ENCODE results near the gene YAF2.

DNA sequence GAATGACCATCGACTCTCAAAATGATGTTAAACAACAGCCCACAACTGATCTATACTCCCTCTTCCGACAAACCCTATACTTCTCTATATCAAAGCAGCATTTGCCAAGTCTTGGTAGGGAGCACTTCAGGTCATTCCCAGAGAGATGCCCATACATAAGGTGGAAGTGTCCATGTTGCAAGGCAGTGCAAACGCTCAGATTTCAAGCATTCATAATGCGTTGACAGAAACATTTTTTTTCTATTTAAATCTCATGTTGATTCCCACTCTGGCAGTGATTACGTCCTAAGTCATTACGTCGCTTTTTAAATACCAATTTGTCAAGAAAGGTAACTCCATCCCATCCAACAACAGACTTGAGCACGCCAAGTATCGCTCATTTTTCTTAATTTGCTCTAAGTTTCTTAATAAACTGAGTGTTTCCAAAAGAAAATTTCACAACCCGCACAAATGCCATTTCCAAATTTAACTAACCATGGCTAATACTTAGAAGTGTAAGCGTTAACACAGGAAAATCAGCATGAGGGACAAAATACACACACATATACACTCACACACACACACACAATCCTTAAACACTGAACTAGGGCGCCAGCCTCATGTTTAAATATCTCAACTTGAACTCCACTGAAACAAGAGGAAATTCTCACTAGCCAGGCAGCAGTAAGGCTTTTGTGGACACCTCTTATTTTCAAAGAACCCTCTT is 94.4 kb downstream of the YAF2 start:
- TF ChIP-seq, protein P1, sequence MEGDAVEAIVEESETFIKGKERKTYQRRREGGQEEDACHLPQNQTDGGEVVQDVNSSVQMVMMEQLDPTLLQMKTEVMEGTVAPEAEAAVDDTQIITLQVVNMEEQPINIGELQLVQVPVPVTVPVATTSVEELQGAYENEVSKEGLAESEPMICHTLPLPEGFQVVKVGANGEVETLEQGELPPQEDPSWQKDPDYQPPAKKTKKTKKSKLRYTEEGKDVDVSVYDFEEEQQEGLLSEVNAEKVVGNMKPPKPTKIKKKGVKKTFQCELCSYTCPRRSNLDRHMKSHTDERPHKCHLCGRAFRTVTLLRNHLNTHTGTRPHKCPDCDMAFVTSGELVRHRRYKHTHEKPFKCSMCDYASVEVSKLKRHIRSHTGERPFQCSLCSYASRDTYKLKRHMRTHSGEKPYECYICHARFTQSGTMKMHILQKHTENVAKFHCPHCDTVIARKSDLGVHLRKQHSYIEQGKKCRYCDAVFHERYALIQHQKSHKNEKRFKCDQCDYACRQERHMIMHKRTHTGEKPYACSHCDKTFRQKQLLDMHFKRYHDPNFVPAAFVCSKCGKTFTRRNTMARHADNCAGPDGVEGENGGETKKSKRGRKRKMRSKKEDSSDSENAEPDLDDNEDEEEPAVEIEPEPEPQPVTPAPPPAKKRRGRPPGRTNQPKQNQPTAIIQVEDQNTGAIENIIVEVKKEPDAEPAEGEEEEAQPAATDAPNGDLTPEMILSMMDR (IDR thresholded peaks at IDR 0.05): no peak
- TF ChIP-seq POLR2A (IDR thresholded peaks at IDR 0.05): no peak
